MM.1S (cell line): Measurements from ENCODE around the gene SYT13.

Experiments used
- CTCF ChIP-seq: fragments of 300-600 bp; sonication (generic); IDR thresholded peaks from 2 replicates; pipeline ENCODE4 v1.5.1; 2016; ENCODE audit warnings: antibody characterized with exemption, low read length, mixed read lengths
- EZH2 ChIP-seq: fragments of 300-600 bp; sonication (generic); optimal IDR thresholded peaks from 2 replicates; pipeline ENCODE3; 2017; ENCODE audit warnings: low read depth, mild to moderate bottlenecking, antibody characterized with exemption, low read length, mixed read lengths
- EZH2phosphoT487 ChIP-seq: fragments of 300-600 bp; sonication (generic); IDR thresholded peaks from 2 replicates; pipeline ENCODE4 v1.6.1; 2018; ENCODE audit warnings: antibody characterized with exemption, low read length

- TF ChIP-seq CTCF (no peak), EZH2 (no peak), EZH2phosphoT487 (no peak)
Observed at GRCh38 chr11:45252877-45253276, 33.3 kb downstream of the SYT13 start.
